SKM-1 treated with dmso at 0.1 percent for 144 hours (cell line): ENCODE measurements around the gene CNTF.
A peak's percentile ranks its signal among the peaks of the same experiment; 100 is the strongest.

Experiments used
- DNase-seq: peaks from one replicate; lab custom pipeline; 2025; ENCODE audit not compliant: unreplicated experiment; lab: John Stamatoyannopoulos, UW

The CNTF gene

GRCh38 chr11:58641803-58642581, 19.5 kb downstream of the CNTF start:
- no peak for DNase-seq

GRCh38 chr11:58645854-58646253, 23.4 kb downstream of the CNTF start:
- no peak for DNase-seq

- no peak for DNase-seq
Measured at GRCh38 chr11:58647141-58647699, 24.8 kb downstream of the CNTF start.

GRCh38 chr11:58647866-58648265, 25.4 kb downstream of the CNTF start:
- DNase-seq = no peak

- no peak for DNase-seq
Measured at GRCh38 chr11:58649623-58650022, 27.2 kb downstream of the CNTF start.

GRCh38 chr11:58650496-58650895, 28.0 kb downstream of the CNTF start:
- no peak for DNase-seq

- DNase-seq = no peak
Measured at GRCh38 chr11:58652726-58653280, 30.3 kb downstream of the CNTF start.

GRCh38 chr11:58654079-58654907, 31.8 kb downstream of the CNTF start:
- DNase-seq = peak; percentile 74

GRCh38 chr11:58654908-58655296, 32.4 kb downstream of the CNTF start:
- no peak for DNase-seq

GRCh38 chr11:58656348-58656747, 33.9 kb downstream of the CNTF start:
- DNase-seq = no peak

- DNase-seq = no peak
Measured at GRCh38 chr11:58658623-58659022, 36.2 kb downstream of the CNTF start.

GRCh38 chr11:58659404-58659803, 36.9 kb downstream of the CNTF start:
- DNase-seq = no peak

GRCh38 chr11:58659910-58660570, 37.6 kb downstream of the CNTF start:
- DNase-seq = no peak

- DNase-seq = no peak
Measured at GRCh38 chr11:58671983-58672633, 49.6 kb downstream of the CNTF start.

GRCh38 chr11:58674609-58675008, 52.1 kb downstream of the CNTF start:
- DNase-seq = no peak
